HG03354 (cell line): ENCODE results near the gene SLC35D3.
A peak's percentile ranks its signal among the peaks of the same experiment; 100 is the strongest.
"Not testable (repeated sequence)": the region's sequence is repeated elsewhere in the genome, so short reads cannot be mapped to it uniquely, and the experiment has no call there.

ENCODE experiments used
- ATAC-seq: cut with Tn5 transposase; IDR thresholded peaks from one replicate; pipeline ENCODE4 v1.9.1; 2021; ENCODE audit warnings: mild to moderate bottlenecking; ENCODE audit not compliant: unreplicated experiment, poor library complexity, severe bottlenecking

Gene SLC35D3

GRCh38 chr6:136961848-136962247 lies 39.7 kb downstream of the SLC35D3 start:
- ATAC-seq, result no peak

GRCh38 chr6:136962661-136963060 lies 40.6 kb downstream of the SLC35D3 start:
- ATAC-seq, result no peak

DNA sequence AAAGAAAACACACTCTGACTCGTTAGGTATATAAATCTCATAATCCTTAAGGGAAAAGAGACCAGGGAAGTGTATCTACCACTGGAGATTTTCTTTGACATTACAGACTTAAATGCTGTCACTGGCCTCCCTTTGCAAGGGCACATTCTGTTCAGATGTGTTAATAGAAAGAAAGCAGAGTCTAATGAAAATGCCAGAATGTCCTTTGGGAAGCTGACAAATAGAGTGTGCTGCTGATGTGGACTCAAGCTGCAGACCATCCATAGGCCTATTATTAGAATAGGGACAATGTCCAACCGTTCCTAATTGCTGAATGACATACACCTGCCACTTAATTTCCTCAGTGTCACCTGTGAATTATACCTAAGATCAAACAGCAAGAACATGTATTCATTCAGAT lies 41.2 kb downstream of the SLC35D3 start:
- no peak for ATAC-seq

- ATAC-seq, result no peak
Observed at GRCh38 chr6:136964398-136964797, 42.3 kb downstream of the SLC35D3 start.

DNA sequence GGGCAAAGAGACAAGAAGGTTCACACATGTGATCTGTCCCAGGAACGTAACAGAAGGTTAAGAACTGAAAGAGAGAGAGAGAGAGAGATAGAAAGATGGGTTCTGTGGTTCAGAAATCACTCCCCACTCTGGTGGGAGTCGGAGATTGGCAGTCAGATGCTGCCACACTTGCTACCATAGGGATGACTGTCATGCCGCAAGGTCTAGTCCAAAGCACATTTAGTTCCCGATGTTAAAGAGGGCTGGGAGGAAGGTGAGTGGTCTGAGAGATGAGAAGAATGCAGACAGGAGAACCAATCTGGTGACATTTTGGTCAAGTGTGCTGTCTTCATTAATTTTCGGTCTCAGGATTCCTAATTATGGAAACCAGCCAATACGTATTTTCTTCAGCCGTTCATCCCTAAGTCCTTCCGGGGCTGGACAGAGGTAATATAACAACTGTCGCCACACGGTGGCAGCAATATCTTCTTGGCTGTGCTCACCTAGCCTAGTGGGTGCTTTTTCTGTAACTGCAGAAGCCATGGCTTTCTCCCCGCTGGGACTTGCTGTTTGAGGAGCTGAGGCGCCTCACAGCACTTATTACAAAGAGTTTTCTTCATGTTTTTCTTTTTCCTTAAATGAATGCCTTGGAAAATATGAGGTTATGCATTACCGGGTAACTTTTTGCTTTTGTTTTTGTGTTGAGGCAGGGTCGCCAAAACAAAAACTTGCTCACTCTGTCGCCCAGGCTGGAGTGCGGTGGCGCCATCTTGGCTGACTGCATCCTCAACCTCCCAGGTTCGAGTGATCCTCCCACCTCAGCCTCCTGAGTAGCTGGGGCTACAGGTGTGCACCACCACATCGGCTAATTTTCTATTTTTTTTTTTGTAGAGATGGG lies 46.0 kb downstream of the SLC35D3 start:
- peak; percentile 93 for ATAC-seq

- ATAC-seq, result no peak
Observed at GRCh38 chr6:136968837-136969236, 46.7 kb downstream of the SLC35D3 start.

DNA sequence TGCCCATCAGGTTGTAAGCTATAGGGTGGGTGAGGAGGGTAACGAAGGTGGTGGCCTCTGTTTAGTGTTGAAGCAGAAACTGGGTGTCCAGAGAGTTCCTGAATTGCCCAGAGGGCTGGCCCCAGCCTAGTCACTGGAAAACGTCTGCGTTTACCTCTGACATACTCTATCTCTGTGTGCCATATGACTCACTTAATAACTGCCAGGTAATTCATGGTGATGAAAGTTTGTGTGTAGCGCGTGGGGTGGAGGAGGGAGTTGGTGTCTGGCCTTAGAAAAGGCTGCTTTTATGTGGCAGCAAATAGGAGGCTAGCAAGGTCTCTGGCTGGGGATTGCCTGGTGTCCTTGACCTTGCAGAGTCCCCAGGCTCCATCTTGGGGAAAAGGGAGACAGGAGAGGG lies 47.3 kb downstream of the SLC35D3 start:
- ATAC-seq, result no peak

DNA sequence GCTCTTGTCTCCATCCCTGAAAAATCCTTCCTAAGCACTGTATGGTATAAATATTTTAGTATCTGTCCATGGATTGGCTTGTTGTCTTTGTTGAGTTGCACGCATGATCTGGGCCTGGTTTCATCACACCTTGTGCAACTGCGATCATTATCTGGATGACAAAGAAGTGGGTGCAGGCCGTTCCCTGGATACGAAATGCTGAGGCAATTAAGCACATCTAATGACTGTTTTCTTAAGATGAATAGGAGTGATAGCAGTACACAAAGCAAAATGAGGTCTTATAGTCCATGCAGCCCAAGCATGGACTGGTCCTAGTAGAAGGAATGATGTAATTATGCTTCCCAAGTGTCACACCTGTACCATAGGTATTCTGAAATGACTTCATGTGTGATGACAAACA lies 47.8 kb downstream of the SLC35D3 start:
- ATAC-seq, result no peak

DNA sequence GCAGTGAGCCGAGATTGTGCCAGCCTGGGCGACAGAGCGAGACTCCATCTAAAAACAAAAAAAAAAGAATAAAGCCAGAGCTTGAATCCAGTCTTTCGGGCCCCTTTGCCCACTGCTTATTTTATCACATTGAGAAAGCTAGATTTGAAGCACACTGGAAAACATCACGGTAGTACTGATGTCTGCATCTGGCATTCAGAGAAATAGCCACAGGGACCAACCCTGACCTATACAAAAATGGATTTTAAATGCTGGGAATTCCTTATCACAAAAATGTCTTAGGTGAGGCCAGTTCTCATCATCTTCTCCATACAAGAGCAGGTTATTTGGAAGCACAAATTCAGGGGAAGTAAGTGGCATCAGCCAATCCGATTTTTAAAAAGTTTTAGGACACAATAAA lies 49.5 kb downstream of the SLC35D3 start:
- no peak for ATAC-seq

GRCh38 chr6:136973781-136974180 lies 51.7 kb downstream of the SLC35D3 start:
- ATAC-seq, result not testable (repeated sequence)
